RWPE1 (cell line): ENCODE measurements around the gene ATP11A.

Source experiments
- CTCF ChIA-PET: fragments of 350-600 bp; sonication (Branson Sonifier 250); formaldehyde crosslinking; extraction: SDS; loops from one replicate; lab custom pipeline; 2021; lab: Yijun Ruan, JAX
- POLR2A ChIA-PET: fragments of 400-600 bp; formaldehyde crosslinking; extraction: SDS; loops from one replicate; lab custom pipeline; 2020; ENCODE audit warnings: antibody characterized with exemption; ENCODE audit not compliant: low non-redundant PET; lab: Yijun Ruan, JAX
- DNase-seq: peaks from one replicate; pipeline ENCODE4 v3.0.0; 2012; ENCODE audit warnings: low spot score
- H3K27ac ChIP-seq: fragments of 450-650 bp; 2 replicates; pipeline ENCODE4 v1.5.1; 2017
- TF ChIP-seq, protein P1 (sequence below): fragments of 450-650 bp; conservative IDR thresholded peaks from 2 replicates; pipeline ENCODE4 v1.5.1; 2017; ENCODE audit warnings: low read depth, mild to moderate bottlenecking

The ATP11A gene

DNA sequence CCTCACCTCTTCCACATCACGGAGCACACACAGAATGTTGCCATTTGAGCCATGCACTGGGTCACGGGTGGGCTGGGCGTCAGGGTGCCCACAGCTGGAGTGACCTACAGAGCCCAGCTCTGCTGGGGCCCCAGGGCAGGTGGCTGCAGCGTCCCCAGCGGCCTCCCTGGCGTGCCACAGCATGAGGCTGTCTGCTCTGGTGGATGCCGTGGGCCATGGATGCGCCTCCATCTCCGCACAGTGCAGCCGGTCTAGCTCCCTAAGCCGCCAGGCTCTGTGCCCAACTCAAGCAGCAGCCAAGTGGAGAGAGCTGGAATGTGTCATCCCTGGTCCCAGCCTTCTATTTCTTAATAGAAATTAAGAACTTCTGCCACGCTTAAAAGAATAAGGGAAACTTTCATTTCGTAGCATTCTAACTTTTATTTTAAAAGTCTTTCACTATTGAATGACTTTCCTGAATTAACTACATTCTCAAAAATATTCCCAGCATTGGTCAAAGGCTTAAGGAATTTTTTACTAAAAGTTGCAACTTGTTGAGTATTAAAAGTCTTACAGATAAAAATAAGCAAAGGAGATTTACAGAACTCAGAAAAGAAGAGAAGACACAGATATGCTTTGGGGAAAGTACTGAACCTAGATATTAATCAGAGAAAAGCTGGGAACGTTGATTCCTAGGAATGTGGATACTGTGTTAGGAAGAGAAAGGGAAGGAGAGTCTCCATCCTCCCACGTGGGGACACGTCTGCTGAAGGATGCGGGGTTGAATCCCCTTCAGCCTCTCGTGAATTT, 59.3 kb downstream of the ATP11A start:
- TF ChIP-seq, protein P1, sequence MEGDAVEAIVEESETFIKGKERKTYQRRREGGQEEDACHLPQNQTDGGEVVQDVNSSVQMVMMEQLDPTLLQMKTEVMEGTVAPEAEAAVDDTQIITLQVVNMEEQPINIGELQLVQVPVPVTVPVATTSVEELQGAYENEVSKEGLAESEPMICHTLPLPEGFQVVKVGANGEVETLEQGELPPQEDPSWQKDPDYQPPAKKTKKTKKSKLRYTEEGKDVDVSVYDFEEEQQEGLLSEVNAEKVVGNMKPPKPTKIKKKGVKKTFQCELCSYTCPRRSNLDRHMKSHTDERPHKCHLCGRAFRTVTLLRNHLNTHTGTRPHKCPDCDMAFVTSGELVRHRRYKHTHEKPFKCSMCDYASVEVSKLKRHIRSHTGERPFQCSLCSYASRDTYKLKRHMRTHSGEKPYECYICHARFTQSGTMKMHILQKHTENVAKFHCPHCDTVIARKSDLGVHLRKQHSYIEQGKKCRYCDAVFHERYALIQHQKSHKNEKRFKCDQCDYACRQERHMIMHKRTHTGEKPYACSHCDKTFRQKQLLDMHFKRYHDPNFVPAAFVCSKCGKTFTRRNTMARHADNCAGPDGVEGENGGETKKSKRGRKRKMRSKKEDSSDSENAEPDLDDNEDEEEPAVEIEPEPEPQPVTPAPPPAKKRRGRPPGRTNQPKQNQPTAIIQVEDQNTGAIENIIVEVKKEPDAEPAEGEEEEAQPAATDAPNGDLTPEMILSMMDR, result no peak
- POLR2A ChIA-PET, result no interaction called here
- CTCF ChIA-PET, result interaction anchor here (0.6 kb wide), 1 partner anchor 131 kb away, joined by 3 read pairs; no protein-coding TSS in a partner anchor
- no peak for DNase-seq
- H3K27ac ChIP-seq, result no peak overlapping the region

DNA sequence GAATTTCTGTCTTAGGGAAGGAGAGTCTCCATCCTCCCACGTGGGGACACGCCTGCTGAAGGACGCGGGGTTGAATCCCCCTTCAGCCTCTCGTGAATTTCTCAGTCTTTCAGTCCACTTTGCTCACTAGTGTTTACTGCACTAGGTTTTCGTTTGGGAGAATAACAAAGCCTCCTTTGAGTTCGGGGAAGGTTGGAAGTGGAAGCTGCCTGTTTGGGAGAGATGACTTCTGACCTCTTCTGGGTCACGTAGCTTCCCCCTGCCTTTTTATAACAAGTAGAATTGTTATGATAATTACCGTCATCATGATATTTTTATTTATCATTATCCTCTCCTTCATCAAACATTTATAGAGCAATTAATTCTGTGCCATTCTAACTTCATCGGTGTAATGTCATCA, 60.7 kb downstream of the ATP11A start:
- TF ChIP-seq, protein P1, result no peak
- ChIA-PET POLR2A (no interaction called here), CTCF (no interaction called here)
- H3K27ac ChIP-seq, result no peak overlapping the region
- no peak for DNase-seq

DNA sequence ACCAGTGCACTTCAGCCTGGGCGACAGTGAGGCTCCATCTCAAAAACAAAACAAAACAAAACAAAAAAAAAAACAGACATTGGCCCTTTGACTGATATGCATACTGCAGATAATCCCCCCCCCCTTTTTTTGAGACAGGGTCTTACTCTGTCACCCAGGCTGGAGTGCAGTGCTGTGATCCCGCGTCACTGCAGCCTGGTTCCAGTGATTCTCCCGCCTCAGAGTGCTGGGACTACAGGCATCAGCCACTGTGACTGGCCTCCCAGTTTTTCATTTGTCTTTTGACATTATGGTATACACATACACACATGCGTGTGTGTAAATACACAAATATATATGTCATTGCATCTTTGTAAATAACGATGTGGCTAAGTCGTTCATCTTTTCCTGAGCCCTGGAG, 61.8 kb downstream of the ATP11A start:
- no peak overlapping the region for H3K27ac ChIP-seq
- CTCF ChIA-PET, result no interaction called here
- DNase-seq, result no peak
- TF ChIP-seq, protein P1, result no peak
- POLR2A ChIA-PET, result no interaction called here

DNA sequence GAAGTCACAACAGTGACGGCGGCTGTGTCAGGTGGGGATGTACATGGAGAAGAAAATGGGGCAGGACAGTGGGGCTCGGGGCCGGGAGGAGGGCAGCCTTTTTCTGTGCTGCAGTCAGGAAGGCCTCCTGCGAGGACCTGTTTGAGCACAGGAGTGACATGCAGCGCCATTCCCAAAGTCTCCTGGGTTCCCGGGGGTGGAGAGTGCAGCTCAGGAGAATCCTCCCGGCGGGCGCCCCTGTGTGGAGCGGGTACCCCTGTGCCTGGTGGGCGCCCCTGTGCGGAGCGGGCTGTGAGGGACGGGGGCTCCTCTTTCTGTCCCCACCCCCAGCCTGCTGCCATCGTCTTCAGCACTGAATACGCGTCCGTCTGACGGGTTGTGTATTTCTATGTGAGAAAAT, 62.4 kb downstream of the ATP11A start:
- no peak overlapping the region for H3K27ac ChIP-seq
- TF ChIP-seq, protein P1, result no peak
- ChIA-PET POLR2A (no interaction called here), CTCF (no interaction called here)
- DNase-seq, result no peak

DNA sequence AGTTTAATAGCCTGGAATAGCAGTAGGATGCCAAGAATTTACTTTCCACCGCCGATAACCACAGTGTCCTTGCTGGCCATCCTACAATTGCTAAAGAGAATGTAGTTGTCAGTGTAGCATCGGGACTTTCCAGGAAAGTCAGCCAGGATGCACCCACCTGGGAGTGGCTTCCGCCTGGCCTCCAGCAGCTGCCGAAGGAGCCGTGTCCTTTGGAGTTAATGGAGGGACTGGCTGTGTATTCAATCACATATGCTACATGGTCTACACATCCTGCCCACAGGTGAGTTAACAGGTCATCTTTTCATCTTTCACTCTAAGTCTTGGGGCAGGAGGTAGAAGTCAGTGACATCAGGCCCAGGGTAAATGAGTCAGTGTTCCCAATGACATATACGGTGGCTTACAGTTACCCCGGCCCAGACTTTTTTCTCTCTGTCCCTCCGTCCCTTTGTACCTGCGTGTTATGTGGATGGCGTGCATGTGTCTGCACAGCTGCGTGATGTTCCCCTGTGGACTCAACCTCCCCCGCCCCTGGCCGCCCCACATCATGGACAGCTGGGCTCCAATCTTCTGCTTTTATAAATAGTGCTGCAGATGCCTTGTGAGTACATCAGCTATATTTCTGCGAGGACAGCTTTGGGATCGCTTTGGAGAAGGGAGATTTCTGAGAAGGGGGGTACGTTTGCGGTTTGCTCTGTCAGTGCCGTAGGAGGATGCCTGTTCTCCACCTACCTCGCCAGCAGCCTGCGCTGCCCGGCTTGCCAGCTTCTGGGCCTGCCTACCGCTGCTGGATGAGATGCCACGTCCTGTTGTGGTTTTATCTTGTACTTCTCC, 63.1 kb downstream of the ATP11A start:
- CTCF ChIA-PET, result interaction anchor here (0.7 kb wide), 1 partner anchor 16 kb away, joined by 3 read pairs; no protein-coding TSS in a partner anchor
- POLR2A ChIA-PET, result no interaction called here
- no peak overlapping the region for H3K27ac ChIP-seq
- TF ChIP-seq, protein P1, result no peak
- no peak for DNase-seq

DNA sequence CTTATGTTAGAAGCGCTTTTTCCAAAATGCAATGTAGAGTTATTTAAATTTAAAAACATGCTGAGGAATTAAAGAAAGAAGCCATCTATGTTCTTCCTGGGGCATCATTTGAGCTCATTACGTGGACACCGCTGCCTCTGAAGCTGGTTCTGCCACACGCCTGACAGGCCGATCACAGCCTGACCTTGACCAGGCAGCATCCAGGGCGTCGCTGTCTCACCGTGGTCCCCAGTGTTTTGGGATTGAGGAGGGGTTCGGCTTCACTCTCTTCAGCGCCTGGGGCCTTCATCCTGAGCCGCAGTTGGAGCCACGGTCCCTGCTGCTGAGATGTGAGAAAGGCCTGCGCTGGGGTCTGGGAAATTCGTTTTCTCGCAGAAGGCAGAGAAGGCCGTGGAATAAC, 64.0 kb downstream of the ATP11A start:
- DNase-seq, result no peak
- TF ChIP-seq, protein P1, result no peak
- ChIA-PET POLR2A (no interaction called here), CTCF (interaction anchor here (0.7 kb wide), 1 partner anchor 15 kb away, joined by 3 read pairs; no protein-coding TSS in a partner anchor)
- H3K27ac ChIP-seq, result no peak overlapping the region
